WTC11 (cell line): ENCODE results near the gene CRTC3. TPM values are rescaled to one million over a fixed set of nuclear protein-coding genes. Genes with fewer than 3 reads are reported as not detected.
A peak's percentile ranks its signal among the peaks of the same experiment; 100 is the strongest.
"Not testable (repeated sequence)": the region's sequence is repeated elsewhere in the genome, so short reads cannot be mapped to it uniquely, and the experiment has no call there.

Experiments used
- ATAC-seq: fragments of 200-7000 bp; cut with Tn5 transposase; 2 replicates; pipeline ENCODE4 v1.10.0; 2021; ENCODE audit warnings: mild to moderate bottlenecking, moderate library complexity
- CTCF ChIA-PET: fragments of 300-600 bp; sonication (Branson Sonifier 250); formaldehyde crosslinking; loops from one replicate; lab custom pipeline; 2021; ENCODE audit warnings: antibody characterized with exemption; lab: Charles Lee
- POLR2A ChIA-PET: fragments of 350-600 bp; sonication (Branson Sonifier 250); formaldehyde crosslinking; loops from one replicate; lab custom pipeline; 2021; ENCODE audit warnings: antibody characterized with exemption; lab: Charles Lee
- DNase-seq: peaks from one replicate; pipeline ENCODE4 v3.0.0; 2021; ENCODE audit warnings: low spot score
- H3K27ac Mint-ChIP-seq: 2 replicates; pipeline ENCODE4 v1.8.0; 2021; ENCODE audit warnings: mixed read lengths
- H3K27me3 Mint-ChIP-seq: 2 replicates; pipeline ENCODE4 v1.8.0; 2021; ENCODE audit warnings: low read depth, mild to moderate bottlenecking, moderate library complexity, mixed read lengths
- H3K36me3 Mint-ChIP-seq: 2 replicates; pipeline ENCODE4 v1.8.0; 2021; ENCODE audit warnings: mixed read lengths
- H3K4me1 Mint-ChIP-seq: 2 replicates; pipeline ENCODE4 v1.8.0; 2022; ENCODE audit warnings: mixed read lengths
- H3K4me3 Mint-ChIP-seq: 2 replicates; pipeline ENCODE4 v1.8.0; 2021; ENCODE audit warnings: mild to moderate bottlenecking, moderate library complexity, mixed read lengths
- H3K9me3 Mint-ChIP-seq: 2 replicates; pipeline ENCODE4 v1.8.0; 2021; ENCODE audit warnings: mixed read lengths
- GABPB1 ChIP-seq: sonication (generic); formaldehyde crosslinking; IDR thresholded peaks from 2 replicates; pipeline ENCODE4 v1.8.1; 2023; ENCODE audit warnings: mild to moderate bottlenecking, missing genetic modification reagents
- SMAD3 ChIP-seq: sonication (generic); formaldehyde crosslinking; IDR thresholded peaks from 2 replicates; pipeline ENCODE4 v1.8.0; 2022; ENCODE audit warnings: missing genetic modification reagents, mild to moderate bottlenecking, borderline replicate concordance
- TEAD1 ChIP-seq: sonication (generic); formaldehyde crosslinking; IDR thresholded peaks from 2 replicates; pipeline ENCODE4 v1.8.0; 2022; ENCODE audit warnings: mild to moderate bottlenecking, missing genetic modification reagents
- TP53 ChIP-seq: sonication (generic); formaldehyde crosslinking; IDR thresholded peaks from 2 replicates; pipeline ENCODE4 v1.8.1; 2023; ENCODE audit warnings: mild to moderate bottlenecking, missing genetic modification reagents
- ZNF317 ChIP-seq: sonication (generic); formaldehyde crosslinking; IDR thresholded peaks from 2 replicates; pipeline ENCODE4 v1.8.1; 2023; ENCODE audit warnings: low read depth, mild to moderate bottlenecking, moderate library complexity, missing genetic modification reagents, borderline replicate concordance
- ZNF416 ChIP-seq: fragments of 250-450 bp; sonication (Bioruptor Pico); IDR thresholded peaks from 2 replicates; pipeline ENCODE4 v1.9.0; 2021; ENCODE audit warnings: mild to moderate bottlenecking, inconsistent platforms
- total RNA-seq: library from RNA; stranded (reverse); gene quantifications from 3 replicates; pipeline ENCODE4 v1.2.3, GENCODE V29; 2021
- TF ChIP-seq, protein P1 (sequence below): sonication (generic); formaldehyde crosslinking; IDR thresholded peaks from 2 replicates; pipeline ENCODE4 v1.8.0; 2022; ENCODE audit warnings: mild to moderate bottlenecking, missing genetic modification reagents
- TF ChIP-seq, protein P2 (sequence below): sonication (generic); formaldehyde crosslinking; IDR thresholded peaks from 2 replicates; pipeline ENCODE4 v1.8.1; 2023; ENCODE audit warnings: mild to moderate bottlenecking, missing genetic modification reagents
- TF ChIP-seq, protein P3 (sequence below): sonication (generic); formaldehyde crosslinking; IDR thresholded peaks from 2 replicates; pipeline ENCODE4 v1.8.1; 2023; ENCODE audit warnings: mild to moderate bottlenecking, missing genetic modification reagents, moderate library complexity
- TF ChIP-seq, protein P4 (sequence below): fragments of 250-450 bp; sonication (Bioruptor Pico); IDR thresholded peaks from 2 replicates; pipeline ENCODE4 v1.8.0; 2021; ENCODE audit warnings: mild to moderate bottlenecking
- TF ChIP-seq, protein P5 (sequence below): sonication (generic); formaldehyde crosslinking; IDR thresholded peaks from 2 replicates; pipeline ENCODE4 v1.8.1; 2023; ENCODE audit warnings: mild to moderate bottlenecking, missing genetic modification reagents
- TF ChIP-seq, protein P6 (sequence below): fragments of 250-450 bp; sonication (Bioruptor Pico); IDR thresholded peaks from 2 replicates; pipeline ENCODE4 v2.1.2; 2022; ENCODE audit warnings: mild to moderate bottlenecking, moderate library complexity

Gene CRTC3
- total RNA-seq, 1 experiment from 2014 or later = 8.4 TPM

DNA sequence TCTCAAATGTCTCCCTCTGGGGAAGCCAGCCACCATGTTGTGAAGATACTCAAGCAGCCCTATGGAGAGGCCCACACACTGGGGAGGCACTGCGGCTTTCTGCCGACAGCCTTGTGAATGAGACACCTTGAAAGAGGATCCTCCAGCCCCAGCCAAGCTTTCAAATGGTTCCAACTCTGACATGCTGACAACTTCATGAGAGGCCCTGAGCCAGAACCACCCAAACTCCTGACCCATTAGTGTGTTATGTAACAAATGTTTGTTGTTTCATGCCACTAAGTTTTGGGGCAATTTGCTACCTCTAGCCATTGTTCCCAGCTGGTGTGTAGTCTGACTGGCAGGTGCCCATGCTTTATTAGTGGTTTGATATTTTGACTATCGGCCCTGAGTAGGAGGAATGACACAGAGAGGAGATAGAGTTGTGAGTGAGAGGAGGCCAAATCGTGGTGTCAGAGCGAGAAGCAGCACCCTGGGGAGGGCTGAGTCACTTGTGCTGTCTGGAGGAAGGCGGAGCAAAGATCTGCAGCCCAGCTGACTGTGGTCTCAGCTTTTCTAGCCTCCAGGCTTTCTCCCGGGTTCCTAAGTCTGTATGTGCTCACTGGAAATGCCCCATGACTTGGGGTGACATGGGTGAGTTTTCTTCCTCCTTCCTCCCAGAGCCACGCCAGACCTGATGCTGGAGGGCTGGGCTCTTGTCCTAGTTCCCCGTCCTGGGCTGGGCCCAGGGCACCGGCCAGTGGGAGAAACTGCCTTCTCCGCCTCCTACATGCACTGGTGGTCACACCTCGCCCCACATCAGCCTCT lies 130.7 kb downstream of the CRTC3 start:
- no peak overlapping the region for H3K4me3 Mint-ChIP-seq
- no peak for DNase-seq
- ATAC-seq = peak; percentile 34; the same call in 1 of the 2 replicates

DNA sequence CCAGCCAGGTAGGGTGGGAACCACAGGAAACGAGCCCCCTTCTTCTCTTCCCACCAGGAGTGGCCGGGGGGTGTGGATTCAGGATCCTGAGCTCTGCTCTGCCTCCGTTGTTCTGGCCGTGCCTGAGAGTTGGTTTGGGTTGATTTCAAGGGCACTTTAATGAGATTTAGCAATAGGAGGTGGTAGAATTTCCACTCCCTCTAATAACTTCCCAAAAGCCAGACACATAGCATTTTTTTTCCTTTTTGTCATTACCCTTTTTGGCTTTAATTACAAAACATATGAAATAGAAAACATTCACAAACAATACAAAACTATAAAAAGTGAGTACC lies 131.2 kb downstream of the CRTC3 start:
- H3K9me3 Mint-ChIP-seq, POLR2A ChIA-PET, H3K36me3 Mint-ChIP-seq, ATAC-seq, H3K27me3 Mint-ChIP-seq, H3K27ac Mint-ChIP-seq, DNase-seq, H3K4me3 Mint-ChIP-seq: not testable (repeated sequence)
- peaks cover 11% of the 10 kb centered on the region for H3K4me1 Mint-ChIP-seq
- CTCF ChIA-PET = interaction anchor here (3.4 kb wide), 1 partner anchor 13 kb away, joined by 14 read pairs; no protein-coding TSS in a partner anchor

More for the DNA sequence above, 130.7 kb downstream of the CRTC3 start:
- CTCF ChIA-PET = interaction anchor here (0.6 to 3.4 kb wide), 2 partner anchors 12 to 52 kb away, joined by 3 to 14 read pairs; no protein-coding TSS in a partner anchor
- no peaks in the 10 kb centered on the region; the same call in none of the 2 replicates for H3K27me3 Mint-ChIP-seq
- H3K27ac Mint-ChIP-seq = no peak overlapping the region
- POLR2A ChIA-PET = no interaction called here
- no peaks in the 10 kb centered on the region for H3K36me3 Mint-ChIP-seq
- TF ChIP-seq, protein P1, sequence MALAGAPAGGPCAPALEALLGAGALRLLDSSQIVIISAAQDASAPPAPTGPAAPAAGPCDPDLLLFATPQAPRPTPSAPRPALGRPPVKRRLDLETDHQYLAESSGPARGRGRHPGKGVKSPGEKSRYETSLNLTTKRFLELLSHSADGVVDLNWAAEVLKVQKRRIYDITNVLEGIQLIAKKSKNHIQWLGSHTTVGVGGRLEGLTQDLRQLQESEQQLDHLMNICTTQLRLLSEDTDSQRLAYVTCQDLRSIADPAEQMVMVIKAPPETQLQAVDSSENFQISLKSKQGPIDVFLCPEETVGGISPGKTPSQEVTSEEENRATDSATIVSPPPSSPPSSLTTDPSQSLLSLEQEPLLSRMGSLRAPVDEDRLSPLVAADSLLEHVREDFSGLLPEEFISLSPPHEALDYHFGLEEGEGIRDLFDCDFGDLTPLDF (CRISPR knock-in tag) = no peak
- TF ChIP-seq ZNF317 (no peak), SMAD3 (no peak), TP53 (CRISPR knock-in tag) (no peak), TEAD1 (CRISPR knock-in tag) (no peak), ZNF416 (CRISPR knock-in tag) (no peak), GABPB1 (CRISPR knock-in tag) (no peak)
- TF ChIP-seq, protein P2, sequence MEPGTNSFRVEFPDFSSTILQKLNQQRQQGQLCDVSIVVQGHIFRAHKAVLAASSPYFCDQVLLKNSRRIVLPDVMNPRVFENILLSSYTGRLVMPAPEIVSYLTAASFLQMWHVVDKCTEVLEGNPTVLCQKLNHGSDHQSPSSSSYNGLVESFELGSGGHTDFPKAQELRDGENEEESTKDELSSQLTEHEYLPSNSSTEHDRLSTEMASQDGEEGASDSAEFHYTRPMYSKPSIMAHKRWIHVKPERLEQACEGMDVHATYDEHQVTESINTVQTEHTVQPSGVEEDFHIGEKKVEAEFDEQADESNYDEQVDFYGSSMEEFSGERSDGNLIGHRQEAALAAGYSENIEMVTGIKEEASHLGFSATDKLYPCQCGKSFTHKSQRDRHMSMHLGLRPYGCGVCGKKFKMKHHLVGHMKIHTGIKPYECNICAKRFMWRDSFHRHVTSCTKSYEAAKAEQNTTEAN (CRISPR knock-in tag) = no peak
- TF ChIP-seq, protein P3, sequence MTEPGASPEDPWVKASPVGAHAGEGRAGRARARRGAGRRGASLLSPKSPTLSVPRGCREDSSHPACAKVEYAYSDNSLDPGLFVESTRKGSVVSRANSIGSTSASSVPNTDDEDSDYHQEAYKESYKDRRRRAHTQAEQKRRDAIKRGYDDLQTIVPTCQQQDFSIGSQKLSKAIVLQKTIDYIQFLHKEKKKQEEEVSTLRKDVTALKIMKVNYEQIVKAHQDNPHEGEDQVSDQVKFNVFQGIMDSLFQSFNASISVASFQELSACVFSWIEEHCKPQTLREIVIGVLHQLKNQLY (CRISPR knock-in tag) = no peak
- TF ChIP-seq, protein P4, sequence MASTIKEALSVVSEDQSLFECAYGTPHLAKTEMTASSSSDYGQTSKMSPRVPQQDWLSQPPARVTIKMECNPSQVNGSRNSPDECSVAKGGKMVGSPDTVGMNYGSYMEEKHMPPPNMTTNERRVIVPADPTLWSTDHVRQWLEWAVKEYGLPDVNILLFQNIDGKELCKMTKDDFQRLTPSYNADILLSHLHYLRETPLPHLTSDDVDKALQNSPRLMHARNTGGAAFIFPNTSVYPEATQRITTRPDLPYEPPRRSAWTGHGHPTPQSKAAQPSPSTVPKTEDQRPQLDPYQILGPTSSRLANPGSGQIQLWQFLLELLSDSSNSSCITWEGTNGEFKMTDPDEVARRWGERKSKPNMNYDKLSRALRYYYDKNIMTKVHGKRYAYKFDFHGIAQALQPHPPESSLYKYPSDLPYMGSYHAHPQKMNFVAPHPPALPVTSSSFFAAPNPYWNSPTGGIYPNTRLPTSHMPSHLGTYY (CRISPR knock-in tag) = no peak
- TF ChIP-seq, protein P5, sequence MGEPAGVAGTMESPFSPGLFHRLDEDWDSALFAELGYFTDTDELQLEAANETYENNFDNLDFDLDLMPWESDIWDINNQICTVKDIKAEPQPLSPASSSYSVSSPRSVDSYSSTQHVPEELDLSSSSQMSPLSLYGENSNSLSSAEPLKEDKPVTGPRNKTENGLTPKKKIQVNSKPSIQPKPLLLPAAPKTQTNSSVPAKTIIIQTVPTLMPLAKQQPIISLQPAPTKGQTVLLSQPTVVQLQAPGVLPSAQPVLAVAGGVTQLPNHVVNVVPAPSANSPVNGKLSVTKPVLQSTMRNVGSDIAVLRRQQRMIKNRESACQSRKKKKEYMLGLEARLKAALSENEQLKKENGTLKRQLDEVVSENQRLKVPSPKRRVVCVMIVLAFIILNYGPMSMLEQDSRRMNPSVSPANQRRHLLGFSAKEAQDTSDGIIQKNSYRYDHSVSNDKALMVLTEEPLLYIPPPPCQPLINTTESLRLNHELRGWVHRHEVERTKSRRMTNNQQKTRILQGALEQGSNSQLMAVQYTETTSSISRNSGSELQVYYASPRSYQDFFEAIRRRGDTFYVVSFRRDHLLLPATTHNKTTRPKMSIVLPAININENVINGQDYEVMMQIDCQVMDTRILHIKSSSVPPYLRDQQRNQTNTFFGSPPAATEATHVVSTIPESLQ (CRISPR knock-in tag) = no peak
- TF ChIP-seq, protein P6, sequence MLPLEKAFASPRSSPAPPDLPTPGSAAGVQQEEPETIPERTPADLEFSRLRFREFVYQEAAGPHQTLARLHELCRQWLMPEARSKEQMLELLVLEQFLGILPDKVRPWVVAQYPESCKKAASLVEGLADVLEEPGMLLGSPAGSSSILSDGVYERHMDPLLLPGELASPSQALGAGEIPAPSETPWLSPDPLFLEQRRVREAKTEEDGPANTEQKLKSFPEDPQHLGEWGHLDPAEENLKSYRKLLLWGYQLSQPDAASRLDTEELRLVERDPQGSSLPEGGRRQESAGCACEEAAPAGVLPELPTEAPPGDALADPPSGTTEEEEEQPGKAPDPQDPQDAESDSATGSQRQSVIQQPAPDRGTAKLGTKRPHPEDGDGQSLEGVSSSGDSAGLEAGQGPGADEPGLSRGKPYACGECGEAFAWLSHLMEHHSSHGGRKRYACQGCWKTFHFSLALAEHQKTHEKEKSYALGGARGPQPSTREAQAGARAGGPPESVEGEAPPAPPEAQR (CRISPR knock-in tag) = no peak
- peaks cover 11% of the 10 kb centered on the region for H3K4me1 Mint-ChIP-seq
- H3K9me3 Mint-ChIP-seq = no peaks in the 10 kb centered on the region

DNA sequence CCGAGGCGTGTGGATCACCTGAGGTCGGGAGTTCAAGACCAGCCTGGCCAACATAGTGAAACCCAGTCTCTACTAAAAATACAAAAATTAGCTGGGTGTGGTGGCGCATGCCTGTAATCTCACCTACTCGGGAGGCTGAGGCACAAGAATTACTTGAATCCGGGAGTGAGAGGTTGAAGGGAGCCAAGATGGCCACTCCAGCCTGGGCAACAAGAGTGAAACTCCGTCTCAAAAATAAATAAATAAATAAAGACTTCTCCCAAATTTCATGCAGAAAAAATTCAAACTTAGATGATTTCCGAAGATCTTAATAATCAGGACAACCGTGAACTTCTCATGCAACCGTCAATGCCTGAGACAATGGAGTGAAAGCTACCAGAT lies 134.3 kb downstream of the CRTC3 start:
- H3K36me3 Mint-ChIP-seq, H3K27me3 Mint-ChIP-seq, H3K4me1 Mint-ChIP-seq, H3K9me3 Mint-ChIP-seq, H3K27ac Mint-ChIP-seq, DNase-seq, ATAC-seq: not testable (repeated sequence)
- ChIA-PET POLR2A (interaction anchor here (1.2 kb wide), 1 partner anchor 28 kb away, joined by 3 read pairs; no protein-coding TSS in a partner anchor), CTCF (interaction anchor here (2.2 to 2.3 kb wide), 2 partner anchors 16 to 21 kb away, joined by 7 to 18 read pairs; no protein-coding TSS in a partner anchor)
- peak overlapping the region; percentile 57 for H3K4me3 Mint-ChIP-seq
